ENCODE data around the gene OR10H1.
A peak's percentile ranks its signal among the peaks of the same experiment; 100 is the strongest.
"Not testable (repeated sequence)": the region's sequence is repeated elsewhere in the genome, so short reads cannot be mapped to it uniquely, and the experiment has no call there.

Gene OR10H1

DNA sequence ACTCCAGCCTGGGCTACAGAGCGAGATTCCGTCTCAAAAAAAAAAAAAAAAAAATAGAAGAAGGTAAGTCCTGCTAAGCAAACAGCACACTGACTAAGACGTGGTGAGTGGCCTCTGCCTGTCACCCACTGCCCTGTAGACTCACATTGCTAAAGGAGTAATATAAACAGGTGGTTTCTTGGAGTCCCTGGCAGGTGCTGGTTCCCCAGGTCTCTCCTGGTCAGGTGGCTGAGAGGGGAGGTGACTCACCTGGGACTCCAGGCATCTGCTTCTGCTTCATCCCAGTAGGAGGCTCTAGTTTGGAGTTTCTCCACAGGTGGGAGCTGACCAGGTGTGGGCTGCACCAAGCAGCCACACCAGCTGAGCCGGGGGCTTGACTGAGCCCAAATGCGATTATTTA lies at the start of gene OR10H1:
TSS of gene OR10H1 (minus strand) at position 359 of the 400 bp plus-strand sequence. CDS start 7,627 bp downstream, outside the sequence.
- DNase-seq = no peak

- no peak for DNase-seq
Measured at GRCh38 chr19:15864824-15865223, 49.4 kb upstream of the OR10H1 start.

DNA sequence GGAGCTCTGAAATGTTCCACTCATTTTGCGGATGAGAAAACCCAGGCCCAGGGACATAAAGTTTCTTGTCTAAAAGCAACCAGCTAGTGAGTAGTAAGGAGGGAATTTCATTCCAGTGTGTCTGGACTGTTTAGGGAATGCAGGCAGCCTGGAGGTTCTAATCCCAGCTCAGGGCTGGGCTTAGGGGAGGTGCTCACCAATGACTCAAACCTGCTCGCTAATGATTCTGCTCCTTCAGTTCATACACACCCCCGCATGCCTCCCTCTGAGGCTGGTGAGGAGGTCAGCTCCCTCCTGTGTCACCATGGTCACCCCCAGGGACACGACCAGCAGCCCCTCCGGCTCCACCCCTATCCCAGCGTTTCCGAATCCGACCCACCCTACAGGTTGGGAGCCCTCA lies 47.8 kb upstream of the OR10H1 start:
- DNase-seq = no peak

- DNase-seq = no peak
Measured at GRCh38 chr19:15862444-15862843, 47.0 kb upstream of the OR10H1 start.

DNA sequence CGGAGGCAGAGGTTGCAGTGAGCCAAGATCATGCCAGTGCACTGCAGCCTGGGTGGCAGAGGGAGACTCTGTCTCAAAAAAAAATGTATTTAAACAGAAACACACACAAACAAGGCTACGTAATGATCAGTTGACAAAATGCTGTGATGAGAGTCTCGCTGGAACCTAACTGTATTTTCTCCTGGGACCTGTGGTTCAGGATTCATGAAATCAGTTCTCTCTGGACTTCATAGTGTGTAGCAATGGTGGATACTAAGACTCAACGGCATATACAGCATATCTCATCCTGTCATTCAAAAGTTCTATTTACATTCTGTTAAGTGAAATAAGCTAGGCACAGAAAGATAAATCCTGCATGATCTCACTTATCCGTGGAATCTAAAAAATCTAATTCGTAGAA lies 45.1 kb upstream of the OR10H1 start:
- DNase-seq = no peak

- no peak for DNase-seq
Measured at GRCh38 chr19:15859187-15859586, 43.7 kb upstream of the OR10H1 start.

GRCh38 chr19:15850385-15850784 lies 34.9 kb upstream of the OR10H1 start:
- no peak for DNase-seq

- no peak for DNase-seq
Measured at GRCh38 chr19:15846923-15847322, 31.5 kb upstream of the OR10H1 start.

- DNase-seq = not testable (repeated sequence)
Measured at GRCh38 chr19:15843894-15844222, 28.4 kb upstream of the OR10H1 start.

DNA sequence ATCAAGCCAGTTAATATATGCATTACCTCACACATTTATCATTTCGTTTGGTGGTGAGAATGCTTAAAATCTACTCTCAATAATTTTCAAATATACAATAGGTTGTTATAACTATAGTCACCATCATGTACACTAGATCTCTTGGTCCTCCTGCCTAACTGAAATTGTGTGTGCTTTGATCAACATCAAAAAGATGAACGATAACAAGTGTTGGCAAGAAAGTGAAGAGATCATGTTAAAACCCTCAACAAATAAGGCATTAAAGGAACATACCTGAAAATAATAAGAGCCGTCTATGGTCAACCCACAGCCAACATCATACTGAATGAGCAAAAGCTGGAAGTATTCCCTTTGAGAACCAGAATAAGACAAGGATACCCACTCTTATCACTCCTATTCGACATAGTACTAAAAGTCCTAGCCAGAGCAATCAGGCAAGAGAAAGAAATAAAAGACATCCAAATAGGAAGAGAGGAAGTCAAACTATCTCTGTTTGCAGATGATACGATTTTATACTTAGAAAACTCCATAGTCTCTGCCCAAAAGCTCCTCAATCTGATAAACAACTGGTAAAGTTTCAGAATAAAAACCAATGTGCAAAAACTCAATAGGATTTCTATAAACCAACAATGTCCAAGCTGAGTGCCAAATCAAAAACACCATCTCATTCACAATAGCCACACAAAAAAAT lies 27.9 kb upstream of the OR10H1 start:
- DNase-seq = no peak

GRCh38 chr19:15841875-15842569 lies 26.6 kb upstream of the OR10H1 start:
- no peak for DNase-seq

DNA sequence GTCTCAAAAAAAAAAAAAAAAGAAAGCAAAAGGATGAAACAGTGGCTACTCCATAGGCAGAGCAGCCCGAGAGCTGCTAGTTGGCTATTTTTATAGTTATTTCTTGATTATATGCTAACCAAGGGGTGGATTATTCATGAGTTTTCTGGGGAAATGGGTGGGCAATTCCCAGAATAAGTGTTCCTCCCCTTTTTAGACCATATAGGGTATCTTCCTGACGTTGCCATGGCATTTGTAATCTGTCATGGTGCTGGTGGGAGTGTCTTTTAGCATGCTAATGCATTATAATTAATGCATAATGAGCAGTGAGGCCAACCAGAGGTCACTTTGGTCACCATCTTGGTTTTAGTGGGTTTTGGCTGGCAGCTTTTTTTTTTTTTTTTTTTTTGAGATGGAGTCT lies 25.4 kb upstream of the OR10H1 start:
- DNase-seq = no peak

DNA sequence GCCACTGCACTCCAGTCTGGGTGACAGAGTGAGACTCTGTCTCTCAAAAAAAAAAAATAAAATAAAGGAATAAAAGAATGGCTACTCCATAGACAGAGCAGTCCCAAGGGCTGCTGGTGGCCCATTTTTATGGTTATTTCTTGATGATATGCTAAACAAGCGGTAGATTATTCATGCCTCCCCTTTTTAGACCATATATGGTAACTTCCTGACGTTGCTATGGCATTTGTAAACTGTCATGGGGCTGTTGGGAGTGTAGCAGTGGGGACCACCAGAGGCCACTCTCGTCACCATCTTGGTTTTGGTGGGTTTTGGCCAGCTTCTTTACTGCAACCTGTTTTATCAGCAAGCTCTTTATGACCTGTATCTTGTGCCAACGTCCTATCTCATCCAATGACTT lies 24.4 kb upstream of the OR10H1 start:
- not testable (repeated sequence) for DNase-seq

DNA sequence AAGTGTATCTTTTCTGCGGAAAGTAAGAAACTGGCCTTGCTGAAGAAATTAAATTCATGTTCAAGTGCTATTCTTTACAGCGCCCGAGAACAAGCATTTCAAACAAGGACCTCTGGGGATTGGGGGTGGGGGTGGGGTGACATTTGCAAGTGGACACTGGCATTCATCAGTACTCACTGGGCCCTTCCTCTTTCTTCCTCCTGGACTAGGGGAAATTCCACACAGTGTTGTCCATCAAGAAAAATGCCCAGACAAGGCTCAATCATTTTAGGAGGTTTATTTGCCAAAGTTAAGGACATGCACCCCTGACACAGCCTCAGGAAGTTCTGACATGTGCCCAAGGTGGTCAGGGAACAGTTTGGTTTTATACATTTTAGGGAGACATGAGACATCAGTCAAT lies 22.9 kb upstream of the OR10H1 start:
- no peak for DNase-seq

DNA sequence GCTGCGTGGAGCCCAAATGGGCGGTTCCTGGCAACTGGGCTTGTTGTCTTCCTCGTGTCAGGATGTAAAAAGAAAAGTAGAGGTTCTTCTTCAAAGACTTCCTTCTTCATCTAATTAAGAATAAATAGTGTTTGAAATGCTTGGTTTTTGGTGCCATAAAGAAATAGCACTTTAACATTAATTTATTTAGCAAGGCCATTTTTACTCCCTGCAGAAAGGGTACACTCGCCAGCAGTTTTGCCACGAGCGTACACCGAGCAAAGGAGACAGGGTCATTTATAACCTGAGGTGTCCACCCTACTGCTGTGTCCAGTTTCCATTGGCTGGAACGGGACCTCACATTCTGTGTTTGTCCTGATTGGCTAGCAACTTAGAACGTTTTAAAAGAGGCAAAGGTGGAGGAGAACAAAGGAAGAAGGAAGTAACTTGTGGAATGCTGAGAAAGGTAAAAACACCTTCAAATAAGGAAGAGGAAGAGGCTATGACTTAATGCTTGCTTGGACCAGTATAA lies 21.8 kb upstream of the OR10H1 start:
- DNase-seq = no peak

DNA sequence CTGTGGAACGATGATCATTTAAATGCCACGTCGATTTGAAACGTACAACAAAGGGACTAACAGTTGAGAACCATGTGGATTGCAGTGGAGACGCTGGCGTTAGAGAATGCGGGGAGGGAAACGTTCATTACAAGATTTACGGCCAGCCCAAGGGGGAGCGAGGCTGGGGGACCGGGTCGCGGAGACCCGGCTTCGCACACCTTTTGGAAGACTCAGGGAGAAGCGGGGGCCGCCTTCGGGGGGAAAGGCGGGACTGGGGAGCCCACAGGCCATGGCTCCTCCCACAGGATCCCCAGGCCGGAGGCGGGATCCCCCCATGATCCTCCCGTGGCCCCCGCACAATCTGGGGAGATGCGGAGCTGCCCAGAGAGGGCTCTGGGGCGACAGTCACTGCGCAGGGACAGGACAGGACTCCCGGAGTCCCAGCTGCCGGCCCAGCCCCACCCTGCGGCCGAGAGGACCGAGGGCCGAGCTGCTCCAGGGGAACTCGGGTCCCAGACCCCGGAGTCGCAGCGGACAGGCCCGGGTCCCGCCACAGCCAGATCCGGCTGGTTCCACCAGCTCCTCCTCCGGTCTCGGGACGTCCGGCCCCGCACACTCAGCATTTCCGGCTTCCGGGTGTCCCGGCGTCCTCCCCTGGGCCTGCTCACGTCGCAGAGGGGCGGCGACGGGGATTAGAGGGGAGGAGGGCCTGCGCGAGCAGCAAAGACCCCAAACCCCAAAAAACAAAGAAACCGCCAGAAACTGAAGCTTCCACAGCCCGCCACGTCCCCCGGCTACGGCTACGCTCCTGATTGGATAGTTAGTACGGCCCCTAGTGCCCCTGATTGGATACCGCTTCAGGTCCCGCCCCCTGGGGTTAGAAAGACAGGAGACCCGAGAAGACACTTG lies 21.1 kb upstream of the OR10H1 start:
- DNase-seq = peak; percentile 75

DNA sequence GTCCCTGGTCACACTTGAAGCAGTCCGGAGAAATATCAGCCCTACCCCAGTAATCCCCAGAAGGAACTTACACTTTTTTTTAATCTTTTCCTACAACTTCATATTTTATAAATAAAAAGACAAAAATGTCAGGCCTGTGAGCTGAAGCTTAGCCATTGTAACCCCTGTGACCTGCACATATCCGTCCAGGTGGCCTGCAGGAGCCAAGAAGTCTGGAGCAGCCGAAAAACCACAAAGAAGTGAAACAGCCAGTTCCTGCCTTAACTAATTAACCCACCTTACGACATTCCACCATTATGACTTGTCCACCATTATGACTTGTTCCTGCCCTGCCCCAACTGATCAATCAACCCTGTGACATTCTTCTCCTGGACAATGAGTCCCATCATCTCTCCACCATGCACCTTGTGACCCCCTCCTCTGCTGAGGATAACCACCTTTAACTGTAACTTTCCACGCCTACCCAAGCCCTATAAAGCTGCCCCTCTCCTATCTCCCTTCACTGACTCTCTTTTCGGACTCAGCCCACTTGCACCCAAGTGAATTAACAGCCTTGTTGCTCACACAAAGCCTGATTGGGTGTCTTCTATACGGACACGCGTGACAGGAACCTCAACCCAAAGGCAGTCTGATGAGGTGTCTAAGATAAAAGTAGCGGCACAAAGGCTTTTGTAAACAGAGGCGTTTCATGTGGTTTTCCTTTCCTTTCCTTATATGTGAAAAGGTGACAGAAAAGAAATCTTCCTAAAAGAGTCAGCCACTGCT lies 20.3 kb upstream of the OR10H1 start:
- not testable (repeated sequence) for DNase-seq

GRCh38 chr19:15834232-15834631 lies 18.8 kb upstream of the OR10H1 start:
- not testable (repeated sequence) for DNase-seq

- no peak for DNase-seq
Measured at GRCh38 chr19:15831626-15832025, 16.2 kb upstream of the OR10H1 start.

DNA sequence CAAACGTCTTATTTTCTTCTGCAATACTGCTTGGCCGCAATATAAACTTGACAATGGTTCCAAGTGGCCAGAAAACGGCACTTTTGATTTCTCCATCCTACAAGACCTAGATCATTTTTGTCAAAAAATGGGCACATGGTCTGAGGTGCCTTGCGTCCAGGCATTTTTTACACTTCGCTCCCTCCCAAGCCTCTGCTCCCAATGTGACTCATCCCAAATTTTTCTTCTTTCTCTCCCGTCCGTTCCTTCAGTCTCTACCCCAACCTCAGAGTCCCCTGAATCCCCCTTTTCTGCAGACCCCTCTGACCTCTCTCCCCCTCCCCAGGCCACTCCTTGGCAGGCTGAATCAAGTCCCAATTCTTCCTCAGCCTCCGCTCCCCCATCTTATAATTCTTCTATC lies 14.3 kb upstream of the OR10H1 start:
- no peak for DNase-seq

GRCh38 chr19:15829306-15829698 lies 13.8 kb upstream of the OR10H1 start:
- DNase-seq = no peak

DNA sequence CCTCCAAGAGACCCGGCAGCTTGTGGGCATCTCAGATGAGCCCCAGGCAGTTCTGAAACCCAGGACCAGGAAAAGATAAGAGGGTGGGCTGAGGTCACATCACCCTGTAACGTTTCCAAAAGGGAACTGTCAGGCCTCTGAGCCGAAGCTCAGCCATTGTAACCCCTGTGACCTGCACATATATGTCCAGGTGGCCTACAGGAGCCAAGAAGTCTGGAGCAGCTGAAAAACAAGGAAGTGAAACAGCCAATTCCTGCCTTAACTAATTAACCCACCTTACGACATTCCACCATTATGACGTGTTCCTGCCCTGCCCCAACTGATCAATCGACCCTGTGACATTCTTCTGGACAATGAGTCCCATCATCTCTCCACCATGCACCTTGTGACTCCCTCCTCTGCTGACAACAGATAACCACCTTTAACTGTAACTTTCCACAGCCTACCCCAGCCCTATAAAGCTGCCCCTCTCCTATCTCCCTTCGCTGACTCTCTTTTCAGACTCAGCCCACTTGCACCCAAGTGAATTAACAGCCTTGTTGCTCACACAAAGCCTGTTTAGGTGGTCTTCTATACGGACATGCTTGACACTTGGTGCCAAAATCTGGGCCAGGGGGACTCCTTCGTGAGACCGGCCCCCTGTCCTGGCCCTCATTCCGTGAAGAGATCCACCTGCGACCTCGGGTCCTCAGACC lies 13.3 kb upstream of the OR10H1 start:
- DNase-seq = not testable (repeated sequence)
